HL-60 (cell line): ENCODE results near the gene GTF3C5.
A peak's percentile ranks its signal among the peaks of the same experiment; 100 is the strongest.

ENCODE experiments used
- CTCF ChIP-seq: IDR thresholded peaks from one replicate; pipeline ENCODE4 v1.5.1; 2011; ENCODE audit warnings: low read length, control low read depth, inconsistent platforms; ENCODE audit not compliant: insufficient read depth
- GABPA ChIP-seq: IDR thresholded peaks from 2 replicates; pipeline ENCODE4 v1.6.1; 2012; ENCODE audit warnings: low read depth
- POLR2AphosphoS5 ChIP-seq: IDR thresholded peaks from 2 replicates; pipeline ENCODE4 v1.6.1; 2012; ENCODE audit warnings: low read depth
- TF ChIP-seq, protein P1 (sequence below): IDR thresholded peaks from 2 replicates; pipeline ENCODE4 v1.6.1; 2012; ENCODE audit warnings: low read depth; ENCODE audit not compliant: insufficient replicate concordance

GRCh38 chr9:133063500-133064231 lies 32.9 kb downstream of the GTF3C5 start:
- TF ChIP-seq GABPA (no peak), CTCF (no peak), POLR2AphosphoS5 (peak; percentile 36)
- TF ChIP-seq, protein P1, sequence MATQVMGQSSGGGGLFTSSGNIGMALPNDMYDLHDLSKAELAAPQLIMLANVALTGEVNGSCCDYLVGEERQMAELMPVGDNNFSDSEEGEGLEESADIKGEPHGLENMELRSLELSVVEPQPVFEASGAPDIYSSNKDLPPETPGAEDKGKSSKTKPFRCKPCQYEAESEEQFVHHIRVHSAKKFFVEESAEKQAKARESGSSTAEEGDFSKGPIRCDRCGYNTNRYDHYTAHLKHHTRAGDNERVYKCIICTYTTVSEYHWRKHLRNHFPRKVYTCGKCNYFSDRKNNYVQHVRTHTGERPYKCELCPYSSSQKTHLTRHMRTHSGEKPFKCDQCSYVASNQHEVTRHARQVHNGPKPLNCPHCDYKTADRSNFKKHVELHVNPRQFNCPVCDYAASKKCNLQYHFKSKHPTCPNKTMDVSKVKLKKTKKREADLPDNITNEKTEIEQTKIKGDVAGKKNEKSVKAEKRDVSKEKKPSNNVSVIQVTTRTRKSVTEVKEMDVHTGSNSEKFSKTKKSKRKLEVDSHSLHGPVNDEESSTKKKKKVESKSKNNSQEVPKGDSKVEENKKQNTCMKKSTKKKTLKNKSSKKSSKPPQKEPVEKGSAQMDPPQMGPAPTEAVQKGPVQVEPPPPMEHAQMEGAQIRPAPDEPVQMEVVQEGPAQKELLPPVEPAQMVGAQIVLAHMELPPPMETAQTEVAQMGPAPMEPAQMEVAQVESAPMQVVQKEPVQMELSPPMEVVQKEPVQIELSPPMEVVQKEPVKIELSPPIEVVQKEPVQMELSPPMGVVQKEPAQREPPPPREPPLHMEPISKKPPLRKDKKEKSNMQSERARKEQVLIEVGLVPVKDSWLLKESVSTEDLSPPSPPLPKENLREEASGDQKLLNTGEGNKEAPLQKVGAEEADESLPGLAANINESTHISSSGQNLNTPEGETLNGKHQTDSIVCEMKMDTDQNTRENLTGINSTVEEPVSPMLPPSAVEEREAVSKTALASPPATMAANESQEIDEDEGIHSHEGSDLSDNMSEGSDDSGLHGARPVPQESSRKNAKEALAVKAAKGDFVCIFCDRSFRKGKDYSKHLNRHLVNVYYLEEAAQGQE = no peak
